Colon (tissue), 2 donors: ENCODE measurements around the gene NARS2.
"Not testable (repeated sequence)": the region's sequence is repeated elsewhere in the genome, so short reads cannot be mapped to it uniquely, and the experiment has no call there.

Experiments
- FAIRE-seq: peaks from 2 replicates; lab custom pipeline; 2012; peaks lifted over from hg19 to GRCh38; lab: Jason Lieb, UNC
- donor health status: control.
- donor health status: control.

The NARS2 gene

GRCh38 chr11:78574386-78575381 lies at the start of gene NARS2:
Gene NARS2, minus strand, starts transcription at chr11:78574864. Its CDS starts 376 bp downstream, at chr11:78574488.
- no peak for FAIRE-seq

- no peak for FAIRE-seq
Observed at GRCh38 chr11:78622666-78623065, 48.0 kb upstream of the NARS2 start.

GRCh38 chr11:78620159-78620558 lies 45.5 kb upstream of the NARS2 start:
- FAIRE-seq: no peak

DNA sequence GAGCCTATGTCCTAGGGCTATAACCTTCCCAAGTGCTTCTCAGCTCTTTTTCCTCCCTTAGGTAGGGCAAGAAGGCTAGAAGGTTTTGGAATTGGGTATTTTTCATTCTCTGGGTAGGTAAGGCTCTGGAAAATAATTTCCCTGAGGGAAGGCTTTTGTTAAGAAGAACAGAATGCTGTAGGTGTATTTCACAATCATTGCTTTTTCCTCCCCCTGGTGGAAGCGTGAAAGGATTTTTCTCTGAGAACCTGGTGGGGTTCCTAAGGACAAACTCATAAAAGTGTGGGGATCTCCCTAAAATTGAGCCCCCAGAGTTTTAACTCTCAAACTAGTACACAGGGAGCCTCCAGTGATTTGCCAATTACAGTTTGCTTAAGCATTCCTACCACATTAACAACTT lies 41.1 kb upstream of the NARS2 start:
- FAIRE-seq: no peak

DNA sequence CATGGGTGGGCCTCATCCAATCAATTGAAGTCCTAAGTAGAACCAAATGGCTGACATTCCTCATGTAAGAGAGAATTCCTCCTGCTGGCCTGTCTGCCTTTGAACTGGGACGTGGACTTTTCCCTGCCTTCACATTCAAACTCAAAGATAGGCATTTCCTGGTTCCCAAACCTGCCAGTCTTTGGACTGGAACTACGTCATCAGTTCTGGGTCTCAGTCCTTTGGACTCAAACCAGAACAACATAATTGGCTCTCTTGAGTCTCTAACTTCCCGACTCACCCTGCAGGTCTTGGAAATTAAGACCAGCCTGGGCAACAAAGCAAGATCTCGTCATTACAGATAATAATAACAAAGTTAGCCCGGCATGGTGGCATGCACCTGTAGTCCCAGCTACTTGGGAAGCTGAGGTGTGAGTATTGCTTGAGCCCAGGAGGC lies 38.7 kb upstream of the NARS2 start:
- no peak for FAIRE-seq

DNA sequence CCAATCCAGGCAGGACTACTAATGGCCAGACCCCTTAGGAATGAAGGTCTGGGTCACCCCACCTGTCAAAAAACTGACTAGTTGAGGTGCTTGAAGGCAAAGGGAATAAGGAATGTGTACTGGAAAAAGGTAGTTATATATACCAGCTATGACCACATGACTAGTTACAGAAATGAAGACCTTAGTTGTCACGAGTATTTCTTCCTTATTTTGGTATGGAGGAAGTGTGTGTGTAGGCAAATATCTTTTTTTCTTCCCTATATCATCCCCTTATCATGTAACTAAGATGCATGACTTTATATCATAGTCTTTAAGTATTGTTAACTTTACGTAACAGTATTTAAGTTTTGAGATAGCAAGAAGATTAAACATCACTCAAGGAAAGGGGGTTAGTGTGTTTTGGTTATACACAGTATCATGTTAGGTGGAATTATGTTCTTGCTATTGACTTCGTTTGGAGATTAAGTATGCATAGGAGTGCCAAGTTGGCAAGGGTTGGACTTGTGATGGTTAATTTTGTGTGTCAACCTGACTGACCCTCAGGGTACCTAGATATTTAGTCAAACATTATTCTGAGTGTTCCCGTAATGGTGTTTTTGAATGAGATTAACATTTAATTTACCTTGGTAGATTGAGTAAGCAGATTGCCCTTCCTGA lies 38.2 kb upstream of the NARS2 start:
- no peak for FAIRE-seq

GRCh38 chr11:78609321-78609720 lies 34.7 kb upstream of the NARS2 start:
- FAIRE-seq: not testable (repeated sequence)

DNA sequence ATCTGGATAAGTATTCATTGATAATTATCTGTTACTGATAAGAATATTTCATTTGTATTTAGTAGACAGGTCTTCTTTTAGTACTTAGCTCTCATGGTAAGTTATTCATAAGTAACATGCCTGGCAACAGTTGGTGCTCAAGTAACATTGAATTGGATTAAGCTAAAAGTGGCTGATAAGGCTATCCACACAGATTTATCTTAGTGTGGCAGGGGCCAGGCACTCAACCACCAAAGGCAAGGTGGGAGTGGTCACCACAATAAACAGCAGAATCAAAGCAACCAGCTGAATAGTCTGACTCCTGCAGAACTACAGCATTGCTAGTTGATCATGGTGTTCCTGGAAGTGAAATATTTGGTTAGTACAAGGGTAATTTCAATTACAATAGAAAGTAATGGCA lies 33.0 kb upstream of the NARS2 start:
- no peak for FAIRE-seq

DNA sequence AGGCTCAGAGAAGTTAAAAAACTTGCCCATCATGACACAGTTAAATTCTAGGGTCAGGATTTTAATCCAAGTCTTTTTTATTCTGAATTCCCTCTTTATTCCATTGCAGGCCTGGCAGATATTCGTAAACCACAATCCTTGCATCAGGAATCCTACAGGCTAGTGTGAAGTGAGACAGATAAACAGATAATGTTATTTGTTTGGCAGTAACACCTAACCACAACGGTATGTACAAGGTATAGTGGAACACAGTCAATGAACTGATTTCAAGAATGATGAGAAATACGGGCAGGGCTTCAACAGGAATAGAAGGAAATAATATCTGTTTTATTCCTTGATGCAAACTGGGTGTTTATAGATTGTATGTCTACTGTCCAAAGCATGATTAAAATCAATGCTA lies 32.0 kb upstream of the NARS2 start:
- FAIRE-seq: no peak

DNA sequence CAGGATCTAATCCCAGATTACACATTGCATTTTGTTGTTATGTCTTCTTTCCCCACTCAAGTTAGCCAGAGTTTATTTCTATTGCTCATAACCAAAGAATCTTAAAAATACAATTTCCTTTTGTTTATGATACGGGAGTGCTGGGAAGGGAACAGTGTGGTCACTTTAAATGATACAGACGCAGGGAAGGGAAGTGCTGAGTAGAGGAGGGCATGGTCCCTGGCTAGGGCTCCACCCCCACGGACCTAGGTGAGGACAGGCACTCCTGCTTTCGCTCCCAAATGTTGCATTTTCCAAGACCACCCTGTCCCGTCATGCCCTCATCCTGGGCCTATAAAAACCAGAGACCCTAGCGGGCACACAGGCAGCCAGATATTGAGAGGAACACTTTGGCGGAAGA lies 30.6 kb upstream of the NARS2 start:
- FAIRE-seq: no peak

GRCh38 chr11:78603792-78604191 lies 29.1 kb upstream of the NARS2 start:
- FAIRE-seq: no peak

DNA sequence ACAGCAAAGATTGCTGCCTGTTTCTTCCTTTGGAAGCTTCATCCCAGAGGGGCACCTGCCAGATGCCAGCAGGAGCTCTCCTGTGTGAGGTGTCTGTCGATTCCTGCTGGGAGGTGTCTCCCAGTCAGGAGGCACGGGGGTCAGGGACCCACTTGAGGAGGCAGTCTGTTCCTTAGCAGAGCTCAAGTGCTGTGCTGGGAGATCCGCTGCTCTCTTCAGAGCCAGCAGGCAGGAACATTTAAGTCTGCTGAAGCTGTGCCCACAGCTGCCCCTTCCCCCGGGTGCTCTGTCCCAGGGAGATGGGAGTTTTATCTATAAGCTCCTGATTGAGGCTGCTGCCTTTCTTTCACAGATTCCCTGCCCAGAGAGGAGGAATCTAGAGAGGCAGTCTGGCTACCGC lies 28.1 kb upstream of the NARS2 start:
- not testable (repeated sequence) for FAIRE-seq

- not testable (repeated sequence) for FAIRE-seq
Observed at GRCh38 chr11:78601066-78601465, 26.4 kb upstream of the NARS2 start.

DNA sequence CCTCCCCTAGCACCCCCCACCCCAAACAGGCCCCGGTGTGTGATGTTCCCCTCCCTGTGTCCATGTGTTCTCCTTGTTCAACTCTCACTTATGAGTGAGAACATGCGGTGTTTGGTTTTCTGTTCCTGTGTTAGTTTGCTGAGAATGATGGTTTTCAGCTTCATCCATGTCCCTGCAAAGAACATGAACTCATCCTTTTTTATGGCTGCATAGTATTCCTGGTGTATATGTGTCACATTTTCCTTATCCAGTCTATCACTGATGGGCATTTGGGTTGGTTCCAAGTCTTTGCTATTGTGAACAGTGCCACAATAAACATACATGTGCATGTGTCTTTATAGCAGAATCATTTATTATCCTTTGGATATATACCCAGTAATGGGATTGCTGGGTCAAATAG lies 22.9 kb upstream of the NARS2 start:
- FAIRE-seq: not testable (repeated sequence)

GRCh38 chr11:78595436-78596130 lies 20.9 kb upstream of the NARS2 start:
- FAIRE-seq: no peak

DNA sequence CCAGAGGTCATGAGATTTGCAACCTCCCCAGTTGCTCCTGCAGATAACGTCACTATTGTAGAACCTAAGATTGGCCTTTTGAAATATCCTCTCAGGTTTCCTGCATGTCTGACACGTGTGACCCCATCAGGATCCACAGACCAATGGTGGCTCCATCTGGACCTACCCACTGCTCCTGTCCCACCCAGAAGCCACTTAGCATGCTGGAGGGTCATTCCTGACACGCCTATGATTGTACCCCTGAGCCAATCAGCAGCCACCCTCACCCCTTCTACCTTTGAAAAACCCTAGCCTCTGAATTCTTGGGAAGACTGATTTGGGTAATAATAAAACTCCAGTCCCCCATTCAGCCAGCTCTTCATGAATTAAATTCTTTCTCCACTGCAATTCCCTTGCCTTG lies 20.1 kb upstream of the NARS2 start:
- no peak for FAIRE-seq

DNA sequence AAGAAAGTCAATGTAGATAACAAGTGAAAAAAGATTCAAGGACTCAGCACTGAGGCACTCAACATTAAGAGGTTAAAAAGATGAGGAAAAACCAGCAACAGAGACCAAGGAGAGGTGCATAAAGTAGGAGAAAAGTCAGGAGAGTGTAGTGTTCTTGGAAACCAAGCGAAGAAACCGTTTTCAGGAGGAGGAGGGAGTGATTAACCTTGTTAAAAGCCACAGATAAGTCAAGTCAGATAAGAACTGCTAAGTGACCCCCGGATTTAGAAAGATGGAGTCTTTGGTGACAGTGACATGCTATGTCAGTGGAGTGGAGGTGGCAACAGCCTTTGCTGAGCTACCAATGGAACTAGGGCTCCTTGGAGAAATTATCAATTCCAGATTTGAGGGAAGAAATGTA lies 13.9 kb upstream of the NARS2 start:
- no peak for FAIRE-seq

DNA sequence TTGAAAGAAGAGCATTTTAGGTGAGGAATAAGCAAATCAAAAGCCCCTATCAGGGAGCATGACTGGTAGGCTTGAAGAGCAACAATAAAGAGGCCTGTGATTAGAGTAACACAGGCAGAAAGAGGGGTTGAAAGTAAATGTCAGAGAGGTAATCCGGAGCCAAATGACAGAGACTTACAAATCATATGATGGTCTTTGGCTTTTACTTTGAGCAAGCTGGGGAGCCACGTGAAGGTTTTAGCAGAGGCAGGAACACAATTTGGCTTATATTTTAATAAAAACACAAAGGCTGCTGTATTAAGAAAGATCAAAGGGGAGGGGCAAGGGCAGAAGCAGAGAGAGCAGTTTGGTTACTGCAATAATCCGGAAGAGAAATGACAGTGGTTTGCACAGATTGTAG lies 12.8 kb upstream of the NARS2 start:
- FAIRE-seq: no peak

GRCh38 chr11:78586452-78587046 lies 11.9 kb upstream of the NARS2 start:
- no peak for FAIRE-seq

GRCh38 chr11:78583889-78584288 lies 9.2 kb upstream of the NARS2 start:
- FAIRE-seq: no peak

- no peak for FAIRE-seq
Observed at GRCh38 chr11:78577495-78577894, 2.8 kb upstream of the NARS2 start.

GRCh38 chr11:78576549-78577097 lies 2.0 kb upstream of the NARS2 start:
- no peak for FAIRE-seq
